Measurements from ENCODE around the gene PFKP.

Gene PFKP

GRCh38 chr10:3119796-3120459, 52.6 kb downstream of the PFKP start:
- Mint-ChIP-seq H3K9me3 (no peaks in the 10 kb centered on the region), H3K4me1 (ENCODE audit: low read depth) (no peaks in the 10 kb centered on the region), H3K27ac (no peak overlapping the region), H3K4me3 (no peak overlapping the region), H3K36me3 (ENCODE audit: low read depth) (peaks cover 97% of the 10 kb centered on the region), H3K27me3 (no peaks in the 10 kb centered on the region)
- DNase-seq = no peak

GRCh38 chr10:3122034-3122433, 54.7 kb downstream of the PFKP start:
- no peaks in the 10 kb centered on the region for H3K9me3 Mint-ChIP-seq
- DNase-seq = no peak
- H3K36me3 Mint-ChIP-seq (ENCODE audit: low read depth) = peaks cover 97% of the 10 kb centered on the region
- H3K27me3 Mint-ChIP-seq = no peaks in the 10 kb centered on the region
- H3K27ac Mint-ChIP-seq = no peak overlapping the region
- H3K4me3 Mint-ChIP-seq = no peak overlapping the region
- H3K4me1 Mint-ChIP-seq (ENCODE audit: low read depth) = no peaks in the 10 kb centered on the region

- Mint-ChIP-seq H3K4me1 (ENCODE audit: low read depth) (no peaks in the 10 kb centered on the region), H3K36me3 (ENCODE audit: low read depth) (peaks cover 97% of the 10 kb centered on the region), H3K4me3 (no peak overlapping the region), H3K27me3 (no peaks in the 10 kb centered on the region), H3K9me3 (no peaks in the 10 kb centered on the region), H3K27ac (peak overlapping the region; percentile 22)
- DNase-seq = no peak
Observed at GRCh38 chr10:3122486-3123205, 55.3 kb downstream of the PFKP start.

GRCh38 chr10:3123571-3124411, 56.4 kb downstream of the PFKP start:
- H3K4me3 Mint-ChIP-seq = no peak overlapping the region
- peaks cover 98% of the 10 kb centered on the region for H3K36me3 Mint-ChIP-seq (ENCODE audit: low read depth)
- no peaks in the 10 kb centered on the region for H3K4me1 Mint-ChIP-seq (ENCODE audit: low read depth)
- no peaks in the 10 kb centered on the region for H3K27me3 Mint-ChIP-seq
- no peak for DNase-seq
- no peak overlapping the region for H3K27ac Mint-ChIP-seq
- no peaks in the 10 kb centered on the region for H3K9me3 Mint-ChIP-seq

GRCh38 chr10:3124412-3125175, 57.2 kb downstream of the PFKP start:
- H3K27me3 Mint-ChIP-seq = no peaks in the 10 kb centered on the region
- no peak for DNase-seq
- peaks cover 98% of the 10 kb centered on the region for H3K36me3 Mint-ChIP-seq (ENCODE audit: low read depth)
- no peaks in the 10 kb centered on the region for H3K9me3 Mint-ChIP-seq
- H3K4me1 Mint-ChIP-seq (ENCODE audit: low read depth) = no peaks in the 10 kb centered on the region
- H3K27ac Mint-ChIP-seq = peak overlapping the region; percentile 40
- no peak overlapping the region for H3K4me3 Mint-ChIP-seq

GRCh38 chr10:3125527-3126170, 58.3 kb downstream of the PFKP start:
- no peaks in the 10 kb centered on the region for H3K27me3 Mint-ChIP-seq
- no peak for DNase-seq
- H3K9me3 Mint-ChIP-seq = no peaks in the 10 kb centered on the region
- H3K4me1 Mint-ChIP-seq (ENCODE audit: low read depth) = no peaks in the 10 kb centered on the region
- H3K4me3 Mint-ChIP-seq = no peak overlapping the region
- no peak overlapping the region for H3K27ac Mint-ChIP-seq
- H3K36me3 Mint-ChIP-seq (ENCODE audit: low read depth) = peaks cover 97% of the 10 kb centered on the region

- peaks cover 95% of the 10 kb centered on the region for H3K36me3 Mint-ChIP-seq (ENCODE audit: low read depth)
- H3K4me3 Mint-ChIP-seq = no peak overlapping the region
- peak overlapping the region; percentile 33 for H3K27ac Mint-ChIP-seq
- no peaks in the 10 kb centered on the region for H3K9me3 Mint-ChIP-seq
- no peaks in the 10 kb centered on the region for H3K27me3 Mint-ChIP-seq
- no peak for DNase-seq
- no peaks in the 10 kb centered on the region for H3K4me1 Mint-ChIP-seq (ENCODE audit: low read depth)
Observed at GRCh38 chr10:3126249-3126648, 58.9 kb downstream of the PFKP start.

- DNase-seq = no peak
- Mint-ChIP-seq H3K4me3 (no peak overlapping the region), H3K27me3 (no peaks in the 10 kb centered on the region), H3K9me3 (no peaks in the 10 kb centered on the region), H3K4me1 (ENCODE audit: low read depth) (no peaks in the 10 kb centered on the region), H3K27ac (no peak overlapping the region), H3K36me3 (ENCODE audit: low read depth) (peaks cover 96% of the 10 kb centered on the region)
Observed at GRCh38 chr10:3126741-3127346, 59.5 kb downstream of the PFKP start.

GRCh38 chr10:3127921-3128320, 60.6 kb downstream of the PFKP start:
- H3K4me1 Mint-ChIP-seq (ENCODE audit: low read depth) = peaks cover 3% of the 10 kb centered on the region
- H3K27me3 Mint-ChIP-seq = no peaks in the 10 kb centered on the region
- H3K4me3 Mint-ChIP-seq = no peak overlapping the region
- peaks cover 96% of the 10 kb centered on the region for H3K36me3 Mint-ChIP-seq (ENCODE audit: low read depth)
- no peak for DNase-seq
- H3K9me3 Mint-ChIP-seq = no peaks in the 10 kb centered on the region
- H3K27ac Mint-ChIP-seq = peak overlapping the region; percentile 29

GRCh38 chr10:3128379-3129130, 61.2 kb downstream of the PFKP start:
- Mint-ChIP-seq H3K27me3 (no peaks in the 10 kb centered on the region), H3K4me1 (ENCODE audit: low read depth) (peaks cover 6% of the 10 kb centered on the region), H3K4me3 (no peak overlapping the region), H3K9me3 (no peaks in the 10 kb centered on the region), H3K27ac (no peak overlapping the region), H3K36me3 (ENCODE audit: low read depth) (peaks cover 96% of the 10 kb centered on the region)
- DNase-seq = no peak

GRCh38 chr10:3129581-3130340, 62.4 kb downstream of the PFKP start:
- DNase-seq = no peak
- Mint-ChIP-seq H3K36me3 (ENCODE audit: low read depth) (peaks cover 98% of the 10 kb centered on the region), H3K9me3 (no peaks in the 10 kb centered on the region), H3K27ac (peak overlapping the region; percentile 33), H3K4me3 (no peak overlapping the region), H3K27me3 (no peaks in the 10 kb centered on the region), H3K4me1 (ENCODE audit: low read depth) (peaks cover 6% of the 10 kb centered on the region)

GRCh38 chr10:3131098-3131497, 63.8 kb downstream of the PFKP start:
- H3K36me3 Mint-ChIP-seq (ENCODE audit: low read depth) = peaks cover 98% of the 10 kb centered on the region
- H3K4me1 Mint-ChIP-seq (ENCODE audit: low read depth) = peaks cover 6% of the 10 kb centered on the region
- peak overlapping the region; percentile 18 for H3K27ac Mint-ChIP-seq

More at GRCh38 chr10:3131098-3131497, 63.8 kb downstream of the PFKP start:
- H3K4me3 Mint-ChIP-seq = no peak overlapping the region
- no peaks in the 10 kb centered on the region for H3K27me3 Mint-ChIP-seq
- DNase-seq = no peak
- H3K9me3 Mint-ChIP-seq = no peaks in the 10 kb centered on the region

All from activated T-cell treated with anti-CD3 and anti-CD28 coated beads, Interleukin-2, amount 50 U/mL, for 24 hours (primary cell).